CD14-positive monocyte (primary cell): ENCODE measurements around the gene RDH5. TPM values are rescaled to one million over a fixed set of nuclear protein-coding genes. Genes with fewer than 3 reads are reported as not detected.
A peak's percentile ranks its signal among the peaks of the same experiment; 100 is the strongest.

Experiments
- DNase-seq, 3 donors: peaks; one replicate each; pipeline ENCODE4 v3.0.0-alpha.2; 2011 to 2022
- H2AFZ ChIP-seq: 2 replicates; pipeline ENCODE4 v1.6.0; 2012; ENCODE audit warnings: mild to moderate bottlenecking, low read depth, low read length, inconsistent platforms; ENCODE audit not compliant: insufficient read depth, poor library complexity, severe bottlenecking
- H3K27ac ChIP-seq, 2 donors: 1 replicate in 1 of 2; 2 replicates in 1 of 2; pipeline ENCODE4 v1.5.1; 2012 to 2013; ENCODE audit warnings: low read length in 2 of 2, control low read depth in 1 of 2, inconsistent platforms in 1 of 2, low read depth in 1 of 2, mild to moderate bottlenecking in 1 of 2
- H3K27me3 ChIP-seq, 2 donors: one replicate each; pipeline versions ENCODE4 v1.6.0 to v1.6.1; 2011 to 2013; ENCODE audit warnings: low read length in 2 of 2; ENCODE audit not compliant: control insufficient read depth in 2 of 2, insufficient read depth in 2 of 2
- H3K36me3 ChIP-seq, 2 donors: replicated peaks in 1 of 2; 1 replicate in 1 of 2; 2 replicates in 1 of 2; pipeline versions ENCODE4 v1.5.1 to v1.6.1; 2012 to 2013; ENCODE audit warnings: low read length in 2 of 2, control low read depth in 1 of 2, inconsistent platforms in 1 of 2, mild to moderate bottlenecking in 1 of 2; ENCODE audit not compliant: insufficient read depth in 2 of 2, control insufficient read depth in 1 of 2
- H3K4me1 ChIP-seq, 2 donors: 1 replicate in 1 of 2; 2 replicates in 1 of 2; pipeline versions ENCODE4 v1.5.1 to v1.6.1; 2012 to 2013; ENCODE audit warnings: low read length in 2 of 2, control low read depth in 1 of 2, inconsistent platforms in 1 of 2, mild to moderate bottlenecking in 1 of 2, moderate library complexity in 1 of 2; ENCODE audit not compliant: insufficient read depth in 2 of 2, control insufficient read depth in 1 of 2
- H3K4me2 ChIP-seq: replicated peaks from 2 replicates; pipeline ENCODE3; 2012; ENCODE audit warnings: low read length, moderate library complexity, mild to moderate bottlenecking; ENCODE audit not compliant: poor library complexity, severe bottlenecking; ENCODE audit errors: extremely low read depth
- H3K4me3 ChIP-seq, 3 experiments: fragments of 200-600 bp in 1 of 3; sonication (generic) in 1 of 3; replicated peaks in 1 of 3; 1 replicate in 2 of 3; 2 replicates in 1 of 3; pipeline ENCODE4 v1.5.1; 2011 to 2013; ENCODE audit warnings: low read length in 3 of 3, mild to moderate bottlenecking in 3 of 3, control low read depth in 2 of 3, low read depth in 2 of 3, inconsistent platforms in 1 of 3, moderate library complexity in 1 of 3
- H3K79me2 ChIP-seq: 2 replicates; pipeline ENCODE4 v1.6.0; 2012; ENCODE audit warnings: mild to moderate bottlenecking, control low read depth, inconsistent platforms, low read length, moderate library complexity; ENCODE audit not compliant: insufficient read depth
- H3K9ac ChIP-seq: 2 replicates; pipeline ENCODE4 v1.6.0; 2017; ENCODE audit warnings: low read length, mild to moderate bottlenecking; ENCODE audit not compliant: insufficient read depth, poor library complexity, severe bottlenecking
- H3K9me3 ChIP-seq, 2 donors: replicated peaks in 1 of 2; 1 replicate in 1 of 2; 2 replicates in 1 of 2; pipeline versions ENCODE4 v1.5.1 to v1.6.1; 2012 to 2013; ENCODE audit warnings: low read length in 2 of 2, control low read depth in 1 of 2; ENCODE audit not compliant: control insufficient read depth in 1 of 2, insufficient read depth in 1 of 2
- H4K20me1 ChIP-seq: 2 replicates; pipeline ENCODE4 v1.6.0; 2012; ENCODE audit warnings: mild to moderate bottlenecking, low read length, control low read depth, moderate library complexity; ENCODE audit not compliant: insufficient read depth
- H3K27ac Mint-ChIP-seq, 7 donors: one replicate each; pipeline ENCODE4 v1.8.0; 2020; ENCODE audit warnings: mild to moderate bottlenecking in 7 of 7, mixed read lengths in 7 of 7, moderate library complexity in 6 of 7, inconsistent platforms in 2 of 7
- H3K27me3 Mint-ChIP-seq, 3 donors: one replicate each; pipeline ENCODE4 v1.8.0; 2021 to 2022; ENCODE audit warnings: low read depth in 3 of 3, mild to moderate bottlenecking in 3 of 3, mixed read lengths in 3 of 3, moderate library complexity in 3 of 3, inconsistent platforms in 1 of 3
- H3K36me3 Mint-ChIP-seq, 2 donors: one replicate each; pipeline ENCODE4 v1.8.0; 2020; ENCODE audit warnings: mixed read lengths in 2 of 2, inconsistent platforms in 1 of 2, mild to moderate bottlenecking in 1 of 2
- H3K4me1 Mint-ChIP-seq: one replicate; pipeline ENCODE4 v1.8.0; 2020; ENCODE audit warnings: mild to moderate bottlenecking, mixed read lengths
- H3K4me3 Mint-ChIP-seq, 2 donors: one replicate each; pipeline ENCODE4 v1.8.0; 2020; ENCODE audit warnings: mild to moderate bottlenecking in 2 of 2, mixed read lengths in 2 of 2, moderate library complexity in 1 of 2
- H3K9me3 Mint-ChIP-seq, 7 donors: one replicate each; pipeline ENCODE4 v1.8.0; 2020 to 2022; ENCODE audit warnings: mixed read lengths in 7 of 7, mild to moderate bottlenecking in 6 of 7, moderate library complexity in 6 of 7, inconsistent platforms in 2 of 7
- CTCF ChIP-seq: fragments of 200-600 bp; IDR thresholded peaks from one replicate; pipeline ENCODE4 v1.8.0; 2022; ENCODE audit warnings: antibody characterized with exemption, mild to moderate bottlenecking
- WGBS: methylation state at CpG from one replicate; pipeline ENCODE4 v1.1.5; 2013; ENCODE audit warnings: missing lambda C conversion rate; ENCODE audit not compliant: insufficient coverage; 5-methylcytosine and 5-hydroxymethylcytosine counted together
- intact Hi-C, 2 donors: fragments of 100-400 bp; cut with micrococcal nuclease; formaldehyde crosslinking; loops; one replicate each; pipeline versions ENCODE4 v1.15.0 to v1.15.1; 2023
- polyA plus RNA-seq, 3 donors: library from polyadenylated mRNA; depleted of rRNA in 1 of 3; unstranded in 2 of 3; stranded (reverse) in 1 of 3; fragments of 300-500 nt in 2 of 3; fragments of >200 nt in 1 of 3; fragmentation: Illumina TruSeq in 2 of 3; gene quantifications; 1 replicate in 2 of 3; 2 replicates in 1 of 3; pipeline ENCODE4 v1.2.3, GENCODE V29; 2012 to 2021

Gene RDH5
- polyA plus RNA-seq, 3 donors, result 1.2 to 10.4 (median 1.2) TPM

GRCh38 chr12:55736780-55737580 is 16.8 kb downstream of the RDH5 start:
- peak; percentile 83 for TF ChIP-seq CTCF
- Histone ChIP-seq H3K79me2 (no peaks in the 10 kb centered on the region), H3K9me3 (no peaks in the 10 kb centered on the region), H3K4me3 (no peak overlapping the region), H3K36me3 (no peaks in the 10 kb centered on the region), H3K9ac (no peak overlapping the region), H3K4me2 (no peak overlapping the region), H3K27ac (no peak overlapping the region), H3K27me3 (peaks cover 2 to 4% of the 10 kb centered on the region in 2 donors), H4K20me1 (no peaks in the 10 kb centered on the region), H3K4me1 (peaks cover 11 to 18% of the 10 kb centered on the region in 2 donors), H2AFZ (peak overlapping the region; percentile 91)
- Mint-ChIP-seq H3K36me3 (peaks cover 0 to 3% of the 10 kb centered on the region in 2 donors), H3K27me3 (peaks cover 10 to 18% (median 14%) of the 10 kb centered on the region in 3 donors), H3K4me3 (peak overlapping the region in 1 of 2 donors; percentile 9), H3K9me3 (no peaks in the 10 kb centered on the region), H3K4me1 (peaks cover 22% of the 10 kb centered on the region), H3K27ac (peak overlapping the region in 4 of 7 donors; percentile 2 to 73 (median 16))
- intact Hi-C loops, result loop anchor here in 1 of 2 donors (5.0 kb wide), 1 partner anchor 190 kb away; the partner anchor contains the start of gene PYM1
- 61% methylated on average over 6 of the region's 6 CpGs for WGBS
- DNase-seq, result peak; percentile 51 to 65 (median 59)

GRCh38 chr12:55737581-55738122 is 17.5 kb downstream of the RDH5 start:
- peaks cover 8 to 10% of the 10 kb centered on the region in 2 donors for H3K27me3 ChIP-seq
- Mint-ChIP-seq H3K27ac (peak overlapping the region in 3 of 7 donors; percentile 9 to 90 (median 48)), H3K9me3 (peaks cover 0 to 2% (median 0%) of the 10 kb centered on the region in 7 donors), H3K36me3 (peaks cover 0 to 2% of the 10 kb centered on the region in 2 donors), H3K27me3 (peaks cover 17 to 24% (median 20%) of the 10 kb centered on the region in 3 donors), H3K4me3 (peak overlapping the region in 1 of 2 donors; percentile 85), H3K4me1 (peaks cover 28% of the 10 kb centered on the region)
- TF ChIP-seq CTCF, result peak; percentile 18
- WGBS, result no CpG with 5 or more reads among the region's 4 CpGs
- H3K79me2 ChIP-seq, result no peaks in the 10 kb centered on the region
- H2AFZ ChIP-seq, result peak overlapping the region; percentile 91
- H3K36me3 ChIP-seq, result no peaks in the 10 kb centered on the region
- peak overlapping the region; percentile 33 to 65 for H3K27ac ChIP-seq
- no peak for DNase-seq
- peaks cover 14 to 21% of the 10 kb centered on the region in 2 donors for H3K4me1 ChIP-seq
- H3K9ac ChIP-seq, result no peak overlapping the region
- H4K20me1 ChIP-seq, result no peaks in the 10 kb centered on the region
- no peaks in the 10 kb centered on the region for H3K9me3 ChIP-seq
- H3K4me2 ChIP-seq, result peak overlapping the region; percentile 95
- H3K4me3 ChIP-seq, result peak overlapping the region in 1 of 3 experiments; percentile 82
- intact Hi-C loops, result loop anchor here (1.0 to 5.0 kb wide), 3 partner anchors 7 to 203 kb away; partner anchors contain the start of gene PYM1 (in 1 of the 2)
